Measurements from ENCODE around the gene EPB41L4A.

EPB41L4A gene

DNA sequence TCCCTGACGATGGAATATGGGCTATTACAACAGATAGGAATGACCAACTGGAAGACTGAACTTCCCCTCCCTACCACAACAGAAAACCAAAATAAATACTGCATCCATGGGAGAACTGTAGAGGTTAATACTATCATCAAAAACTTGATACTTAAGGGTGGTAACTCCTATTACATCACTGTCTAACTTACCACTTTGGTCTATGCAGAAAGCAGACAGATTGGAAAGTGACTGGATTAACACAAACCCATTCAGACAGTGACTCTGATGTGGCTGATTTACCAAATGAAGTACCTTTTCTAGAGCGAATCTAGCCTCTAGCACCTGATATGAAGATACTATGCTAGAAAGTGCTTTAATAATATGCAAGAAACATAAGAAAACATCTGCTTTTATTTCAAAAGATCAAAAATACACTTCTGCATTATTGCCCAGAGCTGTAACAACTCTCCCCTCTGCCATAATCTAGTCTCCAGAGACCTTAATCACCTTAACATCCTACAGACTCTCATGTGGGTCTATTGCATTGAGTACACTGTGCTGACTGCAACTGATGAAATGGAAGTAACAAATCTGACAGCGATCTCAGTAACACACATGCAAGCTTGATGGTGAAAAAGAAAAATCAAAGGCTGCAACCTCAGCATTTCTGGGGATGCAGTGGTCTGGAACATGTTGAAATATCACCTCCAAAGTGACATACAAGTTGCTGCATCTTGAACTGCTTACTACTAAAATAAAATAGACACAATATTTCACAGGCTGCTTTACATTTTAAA, 62.7 kb downstream of the EPB41L4A start:
- in situ Hi-C loops (cut with HindIII; ENCODE audit: low sequenced_read_pairs): no loop called here

- in situ Hi-C loops (cut with HindIII; ENCODE audit: low sequenced_read_pairs): no loop called here
Observed at GRCh38 chr5:112355058-112355685, 63.9 kb downstream of the EPB41L4A start.

DNA sequence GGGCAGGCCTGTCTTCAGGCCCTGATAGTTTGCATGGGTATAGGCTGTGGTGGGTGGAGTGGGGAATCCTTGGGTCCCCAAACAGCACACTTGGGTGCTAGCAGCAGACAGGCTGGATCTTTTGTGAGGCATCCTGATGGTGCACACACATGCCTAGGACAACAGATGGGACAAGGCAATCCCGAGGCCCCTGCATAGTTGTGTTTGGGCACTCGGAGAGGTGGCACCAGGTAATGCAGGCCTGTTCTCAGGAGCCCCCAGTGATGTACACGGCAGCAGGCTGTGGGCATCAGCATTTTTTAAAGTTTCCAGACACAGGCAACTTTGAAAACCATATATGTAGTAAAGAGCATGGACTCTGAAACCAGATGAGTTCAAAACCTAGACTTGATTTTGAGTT, 65.4 kb downstream of the EPB41L4A start:
- in situ Hi-C loops (cut with HindIII; ENCODE audit: low sequenced_read_pairs): no loop called here

DNA sequence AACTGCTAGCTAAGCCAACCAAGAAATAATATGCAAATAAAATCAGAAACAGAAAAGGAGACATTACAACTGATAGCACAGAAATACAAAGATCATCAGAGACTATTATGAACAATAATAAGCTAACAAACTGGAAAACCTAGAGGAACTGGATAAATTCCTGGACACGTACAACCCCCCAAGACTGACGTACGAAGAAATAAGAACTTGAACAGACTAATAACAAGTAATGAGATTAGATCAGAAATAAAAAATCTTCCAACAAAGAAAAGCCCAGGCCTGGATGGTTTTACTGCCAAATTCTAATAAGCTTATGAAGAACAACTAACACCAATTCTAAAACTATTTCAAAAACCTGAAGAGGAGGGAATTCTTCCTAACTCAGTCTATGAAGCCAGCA, 67.9 kb downstream of the EPB41L4A start:
- in situ Hi-C loops (cut with HindIII; ENCODE audit: low sequenced_read_pairs): no loop called here

GRCh38 chr5:112350626-112351025, 68.5 kb downstream of the EPB41L4A start:
- in situ Hi-C loops (cut with HindIII; ENCODE audit: low sequenced_read_pairs): no loop called here

GRCh38 chr5:112349371-112349770, 69.7 kb downstream of the EPB41L4A start:
- in situ Hi-C loops (cut with HindIII; ENCODE audit: low sequenced_read_pairs): no loop called here

- in situ Hi-C loops (cut with HindIII; ENCODE audit: low sequenced_read_pairs): no loop called here
Observed at GRCh38 chr5:112348915-112349314, 70.2 kb downstream of the EPB41L4A start.

GRCh38 chr5:112348387-112348786, 70.7 kb downstream of the EPB41L4A start:
- in situ Hi-C loops (cut with HindIII; ENCODE audit: low sequenced_read_pairs): no loop called here

- in situ Hi-C loops (cut with HindIII; ENCODE audit: low sequenced_read_pairs): no loop called here
Observed at GRCh38 chr5:112346411-112347044, 72.5 kb downstream of the EPB41L4A start.

- in situ Hi-C loops (cut with HindIII; ENCODE audit: low sequenced_read_pairs): no loop called here
Observed at GRCh38 chr5:112344540-112344939, 74.5 kb downstream of the EPB41L4A start.

DNA sequence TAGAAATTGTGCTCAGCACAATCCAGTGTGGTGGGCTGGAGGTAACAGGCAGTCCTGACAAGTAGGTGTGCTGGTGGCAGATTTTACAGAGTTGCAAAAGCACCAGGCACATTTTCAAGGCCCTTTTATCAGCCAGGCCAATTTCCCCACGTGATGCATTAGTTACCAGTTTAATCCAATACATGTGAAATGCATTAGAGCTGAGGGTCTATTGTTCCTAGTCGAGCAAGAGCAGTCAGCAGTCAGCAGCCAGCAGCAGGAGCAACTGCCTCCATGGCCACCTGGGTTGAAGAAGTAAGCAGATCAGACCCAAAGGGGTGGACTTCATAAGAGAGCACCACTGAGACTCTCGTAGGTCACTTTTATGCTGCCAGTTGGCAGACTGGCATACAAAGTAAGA, 76.7 kb downstream of the EPB41L4A start:
- in situ Hi-C loops (cut with HindIII; ENCODE audit: low sequenced_read_pairs): no loop called here

DNA sequence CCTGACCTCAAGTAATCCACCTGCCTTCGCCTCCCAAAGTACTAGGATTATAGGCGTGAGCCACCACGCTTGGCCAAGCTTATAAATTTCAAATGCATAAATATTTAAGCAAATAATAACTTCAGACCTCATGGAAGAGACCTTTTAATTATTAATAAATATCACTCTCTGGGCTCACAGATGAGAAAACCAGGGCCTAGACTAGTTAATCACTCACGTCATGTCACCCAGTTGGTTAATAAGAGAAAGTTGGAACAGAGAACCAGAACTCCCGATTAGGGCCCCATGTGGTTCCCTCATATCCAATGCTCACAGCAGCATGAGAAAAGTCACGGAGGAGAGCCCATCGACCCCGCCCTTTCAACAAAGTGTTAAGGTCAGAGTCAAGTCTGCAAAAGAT, 79.3 kb downstream of the EPB41L4A start:
- in situ Hi-C loops (cut with HindIII; ENCODE audit: low sequenced_read_pairs): no loop called here

DNA sequence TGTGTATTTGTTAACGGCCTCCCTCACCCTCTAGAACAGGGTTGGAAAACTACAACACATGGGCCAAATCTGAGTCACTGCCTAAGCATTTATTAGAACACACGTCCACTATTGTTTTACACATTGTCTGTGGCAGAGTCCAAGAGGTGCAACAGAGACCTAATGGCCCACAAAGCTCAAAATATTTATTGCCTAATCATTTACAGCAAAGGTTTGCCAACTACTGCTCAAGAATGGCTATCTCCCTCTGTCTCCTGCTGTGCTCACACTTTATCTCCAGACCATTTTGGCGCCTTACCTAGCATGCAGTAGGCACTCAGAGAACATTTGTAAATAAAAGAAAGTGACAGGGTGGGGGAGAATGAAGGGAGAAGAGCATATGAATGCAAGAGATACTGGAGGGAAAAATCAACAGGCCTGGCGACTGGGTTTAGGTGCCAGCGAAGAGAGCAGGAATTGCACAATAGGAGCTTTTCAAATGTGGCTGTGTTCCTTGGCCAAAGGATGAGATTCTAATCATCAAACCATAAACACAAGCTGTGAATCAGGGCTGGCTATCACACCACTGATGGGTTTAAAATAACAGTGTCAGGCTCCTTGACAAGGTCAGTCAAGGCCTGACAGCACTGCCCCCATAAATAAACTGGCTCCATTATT, 80.3 kb downstream of the EPB41L4A start:
- in situ Hi-C loops (cut with HindIII; ENCODE audit: low sequenced_read_pairs): no loop called here

- in situ Hi-C loops (cut with HindIII; ENCODE audit: low sequenced_read_pairs): no loop called here
Observed at GRCh38 chr5:112333331-112333781, 85.7 kb downstream of the EPB41L4A start.

GRCh38 chr5:112331892-112332291, 87.2 kb downstream of the EPB41L4A start:
- in situ Hi-C loops (cut with HindIII; ENCODE audit: low sequenced_read_pairs): no loop called here

DNA sequence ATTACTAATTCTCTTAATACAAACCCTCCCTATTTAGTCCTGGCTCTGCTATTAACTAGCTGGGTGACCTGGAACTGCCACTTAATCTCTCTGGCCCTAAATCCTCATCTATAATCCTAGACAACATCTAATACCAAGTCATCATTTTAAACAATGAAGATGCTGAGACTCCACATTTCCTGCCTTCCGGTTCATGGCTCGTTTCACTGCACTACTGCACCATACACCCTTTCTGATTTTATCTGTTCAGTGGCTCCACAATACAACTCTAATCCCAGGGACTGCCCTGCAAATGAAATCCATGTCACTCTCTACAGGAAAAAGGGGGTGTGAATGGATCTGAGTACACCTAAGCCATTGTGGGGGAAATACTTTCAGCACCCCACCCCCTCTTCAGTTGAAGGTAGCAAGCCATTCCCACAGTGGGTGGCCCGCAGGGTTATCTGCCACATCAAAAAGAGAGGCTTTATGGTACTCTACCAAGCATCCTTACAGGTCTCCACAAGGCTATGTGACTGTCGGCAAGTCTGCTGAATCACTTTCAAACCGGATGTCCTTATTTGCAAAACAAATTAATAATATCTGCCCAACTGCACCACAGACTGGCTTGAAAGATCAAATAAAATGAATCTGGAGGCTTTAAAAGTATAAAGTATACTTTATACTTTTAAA, 89.5 kb downstream of the EPB41L4A start:
- in situ Hi-C loops (cut with HindIII; ENCODE audit: low sequenced_read_pairs): no loop called here

- in situ Hi-C loops (cut with HindIII; ENCODE audit: low sequenced_read_pairs): no loop called here
Observed at GRCh38 chr5:112323166-112323565, 95.9 kb downstream of the EPB41L4A start.

DNA sequence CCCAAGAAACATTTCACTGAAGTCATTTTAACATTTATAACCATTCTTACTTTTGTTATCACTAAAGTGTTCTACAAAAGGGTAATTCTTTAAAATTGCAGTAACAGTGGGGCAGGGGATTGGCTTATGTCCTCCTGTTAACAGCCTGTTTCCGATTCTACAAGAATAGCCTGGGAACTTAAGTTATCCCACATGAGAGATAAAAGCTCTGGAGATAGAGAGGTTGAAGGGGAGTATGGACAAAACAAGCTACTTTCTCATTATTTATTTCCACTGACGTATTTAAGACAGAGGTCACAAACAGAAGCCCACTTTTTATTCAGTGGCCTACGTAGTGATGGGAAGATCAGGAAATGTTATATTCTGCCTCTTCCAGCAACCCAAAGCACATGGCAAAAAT, 98.7 kb downstream of the EPB41L4A start:
- in situ Hi-C loops (cut with HindIII; ENCODE audit: low sequenced_read_pairs): no loop called here

GRCh38 chr5:112318346-112318745, 100.7 kb downstream of the EPB41L4A start:
- in situ Hi-C loops (cut with HindIII; ENCODE audit: low sequenced_read_pairs): no loop called here

DNA sequence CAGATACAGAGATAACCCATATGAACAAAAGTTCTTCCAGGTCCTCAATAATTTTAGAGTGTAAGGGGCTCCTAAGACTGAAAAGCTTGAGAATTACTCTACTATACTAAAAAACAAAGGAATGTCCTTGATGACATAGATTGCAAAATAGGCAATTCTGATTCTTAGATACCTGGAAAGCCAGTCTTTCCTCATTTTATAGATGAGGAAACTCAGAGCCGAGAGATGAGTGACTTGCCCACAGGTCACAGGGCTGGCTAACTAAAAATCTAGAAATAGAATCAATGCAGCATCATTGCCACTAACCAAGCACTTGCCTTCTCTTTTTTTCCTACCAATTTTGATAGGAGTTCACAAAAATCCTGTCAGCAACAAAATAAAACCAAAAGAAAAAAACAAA, 101.2 kb downstream of the EPB41L4A start:
- in situ Hi-C loops (cut with HindIII; ENCODE audit: low sequenced_read_pairs): no loop called here

DNA sequence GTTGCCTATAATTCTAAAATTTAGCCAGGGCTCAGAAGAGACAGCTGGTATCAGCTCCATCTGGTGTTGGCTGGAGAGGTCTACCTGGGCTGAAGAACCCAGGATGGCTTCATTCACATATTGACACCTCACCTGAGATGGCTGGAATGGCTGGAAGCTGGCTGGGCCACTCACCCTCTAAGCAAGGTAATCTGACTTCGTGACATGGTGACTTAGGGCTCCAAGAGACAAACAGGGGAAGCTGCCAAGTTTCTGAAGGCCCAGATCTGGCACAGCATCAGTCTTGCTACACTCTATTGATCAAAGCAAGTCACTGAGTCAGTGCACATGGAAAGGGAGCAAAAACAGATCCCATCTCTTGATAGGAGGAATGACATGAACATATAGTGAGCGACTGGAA, 102.3 kb downstream of the EPB41L4A start:
- in situ Hi-C loops (cut with HindIII; ENCODE audit: low sequenced_read_pairs): no loop called here
